HepG2 (cell line): ENCODE measurements around the gene CSNK2A1. TPM values are rescaled to one million over a fixed set of nuclear protein-coding genes. Genes with fewer than 3 reads are reported as not detected.

Experiments
- CBX1 ChIP-seq: IDR thresholded peaks from one replicate; pipeline ENCODE4 v1.6.1; 2016; ENCODE audit warnings: antibody characterized with exemption, low read depth
- CENPX ChIP-seq: sonication (generic); formaldehyde crosslinking; IDR thresholded peaks from 2 replicates; pipeline ENCODE4 v1.9.0; 2021; ENCODE audit warnings: mild to moderate bottlenecking, missing genetic modification reagents, moderate library complexity
- FOXA1 ChIP-seq, 2 experiments: fragments of 450-650 bp in 1 of 2; sonication (generic) in 1 of 2; formaldehyde crosslinking in 1 of 2; IDR thresholded peaks; 2 replicates each; pipeline versions ENCODE4 v1.4.0 to v1.6.1; 2016 to 2020; ENCODE audit warnings: missing genetic modification reagents in 1 of 2
- ISX ChIP-seq: sonication (generic); formaldehyde crosslinking; conservative IDR thresholded peaks from 2 replicates; pipeline ENCODE4 v1.5.0; 2020; ENCODE audit warnings: missing genetic modification reagents
- KDM6A ChIP-seq: IDR thresholded peaks from 2 replicates; pipeline ENCODE4 v1.6.1; 2016; ENCODE audit warnings: low read depth
- MIER2 ChIP-seq: IDR thresholded peaks from 2 replicates; pipeline ENCODE4 v1.6.1; 2016; ENCODE audit warnings: missing biosample characterization, missing genetic modification reagents
- POLR2AphosphoS5 ChIP-seq: IDR thresholded peaks from 2 replicates; pipeline ENCODE4 v1.6.1; 2012; ENCODE audit warnings: low read depth, low read length
- RFXANK ChIP-seq: IDR thresholded peaks from 2 replicates; pipeline ENCODE4 v1.6.1; 2016
- XRCC5 ChIP-seq: fragments of 200-400 bp; formaldehyde crosslinking; optimal IDR thresholded peaks from 2 replicates; pipeline ENCODE3; 2017; ENCODE audit warnings: mild to moderate bottlenecking, low read length
- ZFP36L1 ChIP-seq: sonication (generic); formaldehyde crosslinking; IDR thresholded peaks from 2 replicates; pipeline ENCODE4 v1.8.0; 2022; ENCODE audit warnings: mild to moderate bottlenecking, missing genetic modification reagents, moderate library complexity
- ZNF232 ChIP-seq: sonication (generic); formaldehyde crosslinking; IDR thresholded peaks from 2 replicates; pipeline ENCODE4 v1.4.0; 2020; ENCODE audit warnings: missing genetic modification reagents, borderline replicate concordance
- ZNF234 ChIP-seq: sonication (generic); formaldehyde crosslinking; conservative IDR thresholded peaks from 2 replicates; pipeline ENCODE4 v1.5.1; 2020; ENCODE audit warnings: mild to moderate bottlenecking, missing genetic modification reagents
- ZNF431 ChIP-seq: sonication (generic); formaldehyde crosslinking; IDR thresholded peaks from 2 replicates; pipeline ENCODE4 v1.9.0; 2022; ENCODE audit warnings: missing genetic modification reagents, low read depth, mild to moderate bottlenecking, borderline replicate concordance
- ZNF44 ChIP-seq: sonication (generic); formaldehyde crosslinking; IDR thresholded peaks from 2 replicates; pipeline ENCODE4 v1.5.1; 2020; ENCODE audit warnings: mild to moderate bottlenecking, missing genetic modification reagents
- ZNF598 ChIP-seq: sonication (generic); formaldehyde crosslinking; IDR thresholded peaks from 2 replicates; pipeline ENCODE4 v1.5.1; 2020; ENCODE audit warnings: mild to moderate bottlenecking, missing genetic modification reagents, borderline replicate concordance
- polyA plus RNA-seq, 8 experiments: library from polyadenylated mRNA; depleted of rRNA in 3 of 8; stranded (reverse) in 7 of 8; unstranded in 1 of 8; fragments of >200 nt; fragmentation: Illumina TruSeq in 4 of 8; extraction: Trizol in 4 of 8; gene quantifications; 2 replicates each; pipeline versions ENCODE4 v1.2.1 to v1.2.3, GENCODE V29; 2011 to 2016; ENCODE audit warnings: low read depth in 4 of 8, missing spikeins in 1 of 8, mixed read lengths in 1 of 8; ENCODE audit not compliant: insufficient read depth in 1 of 8
- total RNA-seq, 5 experiments: library from RNA; depleted of rRNA; stranded (reverse); fragments of >200 nt; fragmentation: Illumina TruSeq; extraction: Trizol; gene quantifications; 2 replicates each; pipeline ENCODE4 v1.2.3, GENCODE V29; 2016; ENCODE audit warnings: low read depth in 1 of 5
- TF ChIP-seq, protein P1 (sequence below): IDR thresholded peaks from 2 replicates; pipeline ENCODE4 v1.6.1; 2018; ENCODE audit warnings: missing genetic modification reagents
- TF ChIP-seq, protein P2 (sequence below): sonication (generic); formaldehyde crosslinking; IDR thresholded peaks from 2 replicates; pipeline ENCODE4 v1.8.1; 2023; ENCODE audit warnings: mild to moderate bottlenecking, moderate library complexity, missing genetic modification reagents
- TF ChIP-seq, protein P3 (sequence below): sonication (generic); formaldehyde crosslinking; IDR thresholded peaks from 2 replicates; pipeline ENCODE4 v1.5.0; 2020; ENCODE audit warnings: missing genetic modification reagents, mild to moderate bottlenecking, borderline replicate concordance
- TF ChIP-seq, protein P4 (sequence below): sonication (generic); formaldehyde crosslinking; IDR thresholded peaks from 2 replicates; pipeline ENCODE4 v1.4.0; 2020; ENCODE audit warnings: missing genetic modification reagents
- TF ChIP-seq, protein P5 (sequence below): sonication (generic); formaldehyde crosslinking; IDR thresholded peaks from 2 replicates; pipeline ENCODE4 v1.5.1; 2020; ENCODE audit warnings: missing genetic modification reagents, mild to moderate bottlenecking, borderline replicate concordance
- TF ChIP-seq, protein P6 (sequence below): sonication (generic); formaldehyde crosslinking; IDR thresholded peaks from 2 replicates; pipeline ENCODE4 v1.8.0; 2022; ENCODE audit warnings: missing genetic modification reagents, low read depth, mild to moderate bottlenecking, borderline replicate concordance
- TF ChIP-seq, protein P7 (sequence below): IDR thresholded peaks from 2 replicates; pipeline ENCODE4 v1.6.1; 2016; ENCODE audit warnings: missing genetic modification reagents, missing compliant biosample characterization

Gene CSNK2A1
- total and polyA plus RNA-seq, 2 of the 13 experiments (the other 11 are each of a cell fraction or from before 2014, with no cell fraction given) = 153 to 231 TPM

DNA sequence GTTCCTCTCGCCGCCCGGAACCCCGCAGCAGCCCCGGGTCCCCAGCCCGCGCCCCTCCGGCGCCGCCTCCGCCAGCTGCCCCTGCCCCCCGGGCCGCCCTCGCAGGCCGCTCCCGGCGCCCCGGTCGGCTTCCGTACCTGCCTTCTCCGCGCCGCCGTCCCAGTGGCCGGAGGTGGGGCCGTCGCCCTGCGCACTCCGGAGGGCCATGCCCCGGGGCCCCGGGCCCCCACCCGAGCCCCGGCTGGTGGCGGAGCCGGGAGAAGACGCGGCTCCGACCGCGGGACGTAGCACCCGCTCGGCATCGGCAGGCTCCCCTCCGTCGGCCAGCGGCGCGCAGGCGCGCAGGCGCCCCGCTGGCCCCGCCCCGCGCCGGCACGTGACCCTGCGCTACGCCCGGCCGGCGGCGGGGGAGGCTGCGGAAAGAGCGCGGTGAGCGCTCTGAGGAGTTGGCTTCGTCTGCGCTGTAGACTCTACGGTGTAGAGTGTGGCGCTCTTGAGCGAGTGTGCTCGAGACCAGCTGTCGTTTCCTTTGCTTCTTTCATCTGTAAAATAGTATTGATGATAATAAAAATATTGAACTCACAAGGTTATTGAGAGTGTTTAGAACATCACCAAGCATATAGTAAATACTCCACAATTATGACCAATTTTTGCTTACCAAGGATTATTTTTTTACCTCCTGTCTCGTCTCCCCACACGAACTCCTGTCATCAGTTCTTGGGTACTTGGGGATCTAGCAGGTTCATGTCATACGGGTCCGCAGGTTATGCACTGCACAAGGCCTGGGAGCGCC lies 81.2 kb downstream of the CSNK2A1 start, which contains the start of gene TBC1D20 (continued):
- peak; percentile 81; the same call in 1 of the 2 replicates for TF ChIP-seq ZNF232 (CRISPR knock-in tag)
- TF ChIP-seq, protein P1, sequence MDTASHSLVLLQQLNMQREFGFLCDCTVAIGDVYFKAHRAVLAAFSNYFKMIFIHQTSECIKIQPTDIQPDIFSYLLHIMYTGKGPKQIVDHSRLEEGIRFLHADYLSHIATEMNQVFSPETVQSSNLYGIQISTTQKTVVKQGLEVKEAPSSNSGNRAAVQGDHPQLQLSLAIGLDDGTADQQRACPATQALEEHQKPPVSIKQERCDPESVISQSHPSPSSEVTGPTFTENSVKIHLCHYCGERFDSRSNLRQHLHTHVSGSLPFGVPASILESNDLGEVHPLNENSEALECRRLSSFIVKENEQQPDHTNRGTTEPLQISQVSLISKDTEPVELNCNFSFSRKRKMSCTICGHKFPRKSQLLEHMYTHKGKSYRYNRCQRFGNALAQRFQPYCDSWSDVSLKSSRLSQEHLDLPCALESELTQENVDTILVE (CRISPR knock-in tag) = peak; percentile 53; the same call in 1 of the 2 replicates
- TF ChIP-seq FOXA1 (IDR thresholded peaks at IDR 0.05) = no peak
- peak; percentile 40; the same call in 1 of the 2 replicates for TF ChIP-seq FOXA1 (CRISPR knock-in tag; IDR thresholded peaks at IDR 0.05)
- no peak for TF ChIP-seq ZNF234 (CRISPR knock-in tag)
- TF ChIP-seq, protein P2, sequence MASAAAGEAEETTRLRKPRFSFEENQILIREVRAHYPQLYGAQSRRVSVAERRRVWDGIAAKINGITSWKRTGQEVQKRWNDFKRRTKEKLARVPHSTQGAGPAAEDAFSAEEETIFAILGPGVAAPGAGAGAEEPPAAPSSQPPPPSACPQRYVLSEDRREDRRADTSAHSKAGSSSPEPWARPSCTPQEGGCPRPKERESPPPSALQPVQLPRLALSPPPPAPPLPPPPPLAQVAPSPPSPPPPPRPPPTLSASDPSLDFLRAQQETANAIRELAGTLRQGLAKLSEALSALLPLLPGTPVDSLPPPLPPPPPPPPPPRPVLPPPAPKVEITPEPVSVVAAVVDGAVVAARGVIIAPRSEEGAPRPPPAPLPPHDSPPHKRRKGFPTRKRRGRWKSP (CRISPR knock-in tag) = peak; percentile 97
- no peak for TF ChIP-seq CBX1
- TF ChIP-seq KDM6A (CRISPR knock-in tag) = no peak
- TF ChIP-seq RFXANK (CRISPR knock-in tag) = 0 out of 2 replicates have a peak, but pooled peaks have one; percentile 48
- TF ChIP-seq, protein P3, sequence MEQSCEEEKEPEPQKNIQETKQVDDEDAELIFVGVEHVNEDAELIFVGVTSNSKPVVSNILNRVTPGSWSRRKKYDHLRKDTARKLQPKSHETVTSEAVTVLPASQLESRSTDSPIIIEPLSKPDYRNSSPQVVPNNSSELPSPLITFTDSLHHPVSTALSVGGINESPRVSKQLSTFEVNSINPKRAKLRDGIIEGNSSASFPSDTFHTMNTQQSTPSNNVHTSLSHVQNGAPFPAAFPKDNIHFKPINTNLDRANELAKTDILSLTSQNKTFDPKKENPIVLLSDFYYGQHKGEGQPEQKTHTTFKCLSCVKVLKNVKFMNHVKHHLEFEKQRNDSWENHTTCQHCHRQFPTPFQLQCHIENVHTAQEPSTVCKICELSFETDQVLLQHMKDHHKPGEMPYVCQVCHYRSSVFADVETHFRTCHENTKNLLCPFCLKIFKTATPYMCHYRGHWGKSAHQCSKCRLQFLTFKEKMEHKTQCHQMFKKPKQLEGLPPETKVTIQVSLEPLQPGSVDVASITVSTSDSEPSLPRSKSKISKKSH (CRISPR knock-in tag) = no peak
- peak; percentile 65; the same call in 1 of the 2 replicates for TF ChIP-seq ZNF431 (CRISPR knock-in tag)
- 0 out of 2 replicates have a peak, but pooled peaks have one; percentile 57 for TF ChIP-seq ISX (CRISPR knock-in tag)
- peak; percentile 60 for TF ChIP-seq XRCC5
- TF ChIP-seq, protein P4, sequence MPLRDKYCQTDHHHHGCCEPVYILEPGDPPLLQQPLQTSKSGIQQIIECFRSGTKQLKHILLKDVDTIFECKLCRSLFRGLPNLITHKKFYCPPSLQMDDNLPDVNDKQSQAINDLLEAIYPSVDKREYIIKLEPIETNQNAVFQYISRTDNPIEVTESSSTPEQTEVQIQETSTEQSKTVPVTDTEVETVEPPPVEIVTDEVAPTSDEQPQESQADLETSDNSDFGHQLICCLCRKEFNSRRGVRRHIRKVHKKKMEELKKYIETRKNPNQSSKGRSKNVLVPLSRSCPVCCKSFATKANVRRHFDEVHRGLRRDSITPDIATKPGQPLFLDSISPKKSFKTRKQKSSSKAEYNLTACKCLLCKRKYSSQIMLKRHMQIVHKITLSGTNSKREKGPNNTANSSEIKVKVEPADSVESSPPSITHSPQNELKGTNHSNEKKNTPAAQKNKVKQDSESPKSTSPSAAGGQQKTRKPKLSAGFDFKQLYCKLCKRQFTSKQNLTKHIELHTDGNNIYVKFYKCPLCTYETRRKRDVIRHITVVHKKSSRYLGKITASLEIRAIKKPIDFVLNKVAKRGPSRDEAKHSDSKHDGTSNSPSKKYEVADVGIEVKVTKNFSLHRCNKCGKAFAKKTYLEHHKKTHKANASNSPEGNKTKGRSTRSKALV (CRISPR knock-in tag) = 0 out of 2 replicates have a peak, but pooled peaks have one; percentile 52
- TF ChIP-seq POLR2AphosphoS5 = peak; percentile 82
- TF ChIP-seq, protein P5, sequence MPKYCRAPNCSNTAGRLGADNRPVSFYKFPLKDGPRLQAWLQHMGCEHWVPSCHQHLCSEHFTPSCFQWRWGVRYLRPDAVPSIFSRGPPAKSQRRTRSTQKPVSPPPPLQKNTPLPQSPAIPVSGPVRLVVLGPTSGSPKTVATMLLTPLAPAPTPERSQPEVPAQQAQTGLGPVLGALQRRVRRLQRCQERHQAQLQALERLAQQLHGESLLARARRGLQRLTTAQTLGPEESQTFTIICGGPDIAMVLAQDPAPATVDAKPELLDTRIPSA (CRISPR knock-in tag) = peak; percentile 13; the same call in 1 of the 2 replicates
- TF ChIP-seq, protein P6, sequence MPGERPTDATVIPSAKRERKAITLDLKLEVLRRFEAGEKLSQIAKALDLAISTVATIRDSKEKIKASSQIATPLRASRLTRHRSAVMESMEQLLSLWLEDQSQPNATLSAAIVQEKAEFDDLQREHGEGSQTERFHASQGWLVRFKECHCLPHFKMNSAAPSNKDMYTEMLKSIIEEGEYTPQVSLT (CRISPR knock-in tag) = no peak
- peak; percentile 60; the same call in 1 of the 2 replicates for TF ChIP-seq ZNF598 (CRISPR knock-in tag)
- TF ChIP-seq, protein P7, sequence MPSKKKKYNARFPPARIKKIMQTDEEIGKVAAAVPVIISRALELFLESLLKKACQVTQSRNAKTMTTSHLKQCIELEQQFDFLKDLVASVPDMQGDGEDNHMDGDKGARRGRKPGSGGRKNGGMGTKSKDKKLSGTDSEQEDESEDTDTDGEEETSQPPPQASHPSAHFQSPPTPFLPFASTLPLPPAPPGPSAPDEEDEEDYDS (CRISPR knock-in tag) = peak; percentile 52
- no peak for TF ChIP-seq ZFP36L1 (CRISPR knock-in tag)
- 0 out of 2 replicates have a peak, but pooled peaks have one; percentile 45 for TF ChIP-seq MIER2
- TF ChIP-seq CENPX = no peak
- no peak; the same call in 1 of the 2 replicates for TF ChIP-seq ZNF44 (CRISPR knock-in tag)
